SU-DHL-6 (cell line): ENCODE measurements around the gene FKBP8.

ENCODE experiments used
- EZH2phosphoT487 ChIP-seq: fragments of 200-600 bp; sonication (generic), shearing (Covaris generic); conservative IDR thresholded peaks from 2 replicates; pipeline ENCODE4 v1.6.1; 2018; ENCODE audit warnings: mild to moderate bottlenecking, antibody characterized with exemption, low read length, moderate library complexity, mixed read lengths
- TF ChIP-seq, protein P1 (sequence below): fragments of 200-600 bp; sonication (generic); IDR thresholded peaks from one replicate; pipeline ENCODE4 v1.5.1; 2017; ENCODE audit warnings: antibody characterized with exemption, mild to moderate bottlenecking, low read length, moderate library complexity; ENCODE audit not compliant: insufficient read depth, poor library complexity, severe bottlenecking

DNA sequence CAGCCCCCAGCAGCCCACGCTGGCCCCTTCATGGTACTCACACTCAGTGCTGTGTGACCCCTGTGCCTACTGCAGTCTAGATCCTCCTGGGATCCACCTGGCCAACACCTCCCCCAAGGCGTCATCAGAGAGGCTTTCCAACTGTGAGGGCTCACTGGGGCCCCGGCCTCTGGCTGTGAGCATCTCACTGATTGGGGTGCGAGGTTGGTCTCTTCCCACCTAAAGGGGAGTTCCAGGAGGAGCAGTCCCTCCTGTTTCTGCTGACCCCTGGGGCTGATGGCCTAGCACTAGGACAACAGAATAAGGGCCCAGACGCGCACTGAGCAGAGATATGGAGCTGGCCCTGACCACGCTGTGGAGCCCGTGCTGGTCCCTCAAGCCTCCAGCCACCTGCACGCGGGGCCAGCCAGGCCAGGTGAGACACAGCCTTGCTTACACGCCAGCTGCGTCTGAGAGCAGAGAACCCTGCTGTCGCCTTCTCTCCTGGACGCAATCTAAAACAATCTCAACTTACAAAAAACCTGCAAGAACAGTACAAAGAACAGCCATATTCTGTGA is 53.7 kb downstream of the FKBP8 start:
- TF ChIP-seq, protein P1, sequence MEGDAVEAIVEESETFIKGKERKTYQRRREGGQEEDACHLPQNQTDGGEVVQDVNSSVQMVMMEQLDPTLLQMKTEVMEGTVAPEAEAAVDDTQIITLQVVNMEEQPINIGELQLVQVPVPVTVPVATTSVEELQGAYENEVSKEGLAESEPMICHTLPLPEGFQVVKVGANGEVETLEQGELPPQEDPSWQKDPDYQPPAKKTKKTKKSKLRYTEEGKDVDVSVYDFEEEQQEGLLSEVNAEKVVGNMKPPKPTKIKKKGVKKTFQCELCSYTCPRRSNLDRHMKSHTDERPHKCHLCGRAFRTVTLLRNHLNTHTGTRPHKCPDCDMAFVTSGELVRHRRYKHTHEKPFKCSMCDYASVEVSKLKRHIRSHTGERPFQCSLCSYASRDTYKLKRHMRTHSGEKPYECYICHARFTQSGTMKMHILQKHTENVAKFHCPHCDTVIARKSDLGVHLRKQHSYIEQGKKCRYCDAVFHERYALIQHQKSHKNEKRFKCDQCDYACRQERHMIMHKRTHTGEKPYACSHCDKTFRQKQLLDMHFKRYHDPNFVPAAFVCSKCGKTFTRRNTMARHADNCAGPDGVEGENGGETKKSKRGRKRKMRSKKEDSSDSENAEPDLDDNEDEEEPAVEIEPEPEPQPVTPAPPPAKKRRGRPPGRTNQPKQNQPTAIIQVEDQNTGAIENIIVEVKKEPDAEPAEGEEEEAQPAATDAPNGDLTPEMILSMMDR: no peak
- no peak for TF ChIP-seq EZH2phosphoT487
